ENCODE results near the gene TASP1.

The TASP1 gene

DNA sequence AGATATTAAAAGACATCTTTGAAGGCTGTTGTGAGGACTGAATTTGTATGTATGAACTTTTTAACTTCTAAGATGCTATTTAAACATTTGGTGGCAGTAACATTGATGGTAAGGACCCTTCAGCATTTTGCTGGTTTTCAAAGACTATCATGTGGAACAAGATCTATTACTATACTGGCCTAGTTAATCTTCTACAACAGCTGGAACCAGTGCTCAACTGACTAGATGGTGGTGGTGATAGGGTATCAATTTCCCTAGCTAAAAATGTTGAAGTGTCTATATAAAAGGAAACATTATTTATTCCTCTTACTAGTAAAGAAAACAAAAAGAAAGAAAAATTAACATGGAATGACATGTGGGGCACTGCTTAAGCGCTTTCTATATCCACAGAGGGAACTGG is 195.7 kb downstream of the TASP1 start:
- no peak for DNase-seq (ENCODE audit: low read depth in 2 of 2)

DNA sequence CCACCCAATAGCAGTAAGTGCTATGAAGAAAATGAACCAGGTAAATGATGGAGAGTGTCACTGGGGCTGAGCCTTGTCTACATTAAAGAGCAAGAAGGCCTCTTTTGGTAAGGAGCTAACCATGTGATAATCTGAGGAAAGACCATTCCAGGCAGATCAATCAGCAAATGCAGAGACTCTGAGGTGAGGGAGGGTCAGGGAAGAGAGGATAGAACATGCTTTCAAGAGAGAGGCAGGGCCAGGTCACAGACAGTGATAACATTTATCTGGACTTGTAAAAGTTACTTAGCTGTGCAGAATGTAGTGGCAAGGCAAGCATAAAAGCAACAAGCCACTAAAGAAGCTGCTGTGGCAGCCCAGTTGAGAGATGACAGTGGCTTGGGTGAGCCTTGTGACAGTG is 197.3 kb downstream of the TASP1 start:
- no peak for DNase-seq (ENCODE audit: low read depth in 2 of 2)

- no peak for DNase-seq (ENCODE audit: low read depth in 2 of 2)
Measured at GRCh38 chr20:13436530-13436929, 202.2 kb downstream of the TASP1 start.

GRCh38 chr20:13432126-13432525 is 206.6 kb downstream of the TASP1 start:
- no peak for DNase-seq (ENCODE audit: low read depth in 2 of 2)

DNA sequence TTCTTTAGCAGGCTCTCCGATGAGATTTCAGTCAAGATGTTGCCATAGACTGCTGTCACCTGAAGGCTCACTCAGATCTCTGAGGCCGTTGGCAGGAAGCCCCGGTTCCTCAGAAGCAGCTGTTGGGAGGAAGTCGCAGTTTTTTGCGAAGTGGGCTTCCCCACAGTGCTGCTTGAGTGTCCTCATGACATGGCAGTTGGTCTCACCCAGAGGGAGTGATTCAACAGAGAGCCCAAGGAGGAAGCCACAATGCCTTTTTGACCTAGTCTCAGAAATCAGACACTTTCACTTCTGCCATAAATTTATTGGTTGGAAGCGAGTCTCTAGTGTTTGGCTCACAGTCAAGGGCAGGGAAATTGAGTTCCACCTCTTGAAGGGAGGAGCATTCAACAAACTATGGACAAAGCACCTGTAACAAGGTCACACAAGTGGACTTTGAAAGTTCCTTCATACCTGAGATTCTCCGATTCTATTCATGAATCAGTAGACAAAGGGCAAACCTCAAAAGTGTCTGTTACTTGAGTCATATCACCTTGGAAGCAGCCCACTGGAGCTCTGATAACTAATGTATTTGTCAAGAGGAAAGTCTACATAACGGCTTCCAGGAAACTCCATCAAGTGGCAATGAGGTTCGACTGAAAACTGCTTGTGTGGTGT is 208.3 kb downstream of the TASP1 start:
- DNase-seq (ENCODE audit: low read depth in 2 of 2), result no peak

- DNase-seq (ENCODE audit: low read depth in 2 of 2), result no peak
Measured at GRCh38 chr20:13428684-13429083, 210.0 kb downstream of the TASP1 start.

- DNase-seq (ENCODE audit: low read depth in 2 of 2), result no peak
Measured at GRCh38 chr20:13426870-13427269, 211.9 kb downstream of the TASP1 start.

GRCh38 chr20:13425381-13426135 is 213.2 kb downstream of the TASP1 start:
- DNase-seq (ENCODE audit: low read depth in 2 of 2), result peak; percentile 8 to 12

DNA sequence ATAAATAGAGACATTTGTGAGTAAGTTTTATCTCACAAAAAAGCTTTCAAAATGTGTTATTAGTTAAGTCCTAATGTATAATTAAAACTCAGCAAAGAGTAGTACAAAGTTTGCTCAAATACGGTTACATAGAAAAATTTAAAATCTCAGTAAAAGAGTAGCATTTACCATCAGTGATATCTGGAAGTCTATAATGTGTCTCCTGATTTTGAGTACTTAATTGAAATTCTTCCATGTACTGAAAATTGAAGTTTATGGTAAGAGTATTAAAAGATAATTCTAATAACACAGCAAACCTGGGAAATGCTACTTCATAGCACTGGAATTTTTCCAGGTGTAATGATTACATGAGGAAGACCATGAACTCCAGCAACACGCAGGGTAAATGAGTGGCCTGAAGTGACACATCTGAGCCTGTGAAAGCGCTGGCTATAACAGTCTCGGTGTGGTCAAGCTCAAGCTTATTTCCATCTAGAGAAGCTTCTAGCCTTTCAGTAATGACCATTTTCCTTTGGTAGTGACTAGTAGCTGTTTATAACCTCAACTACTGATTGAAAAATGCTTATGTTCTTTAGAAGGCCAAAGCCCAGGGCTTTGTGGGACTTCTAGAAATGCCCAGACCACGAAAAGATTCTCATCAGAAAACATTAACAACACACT is 214.4 kb downstream of the TASP1 start:
- no peak for DNase-seq (ENCODE audit: low read depth in 2 of 2)

- no peak for DNase-seq (ENCODE audit: low read depth in 2 of 2)
Measured at GRCh38 chr20:13423472-13424173, 215.1 kb downstream of the TASP1 start.

DNA sequence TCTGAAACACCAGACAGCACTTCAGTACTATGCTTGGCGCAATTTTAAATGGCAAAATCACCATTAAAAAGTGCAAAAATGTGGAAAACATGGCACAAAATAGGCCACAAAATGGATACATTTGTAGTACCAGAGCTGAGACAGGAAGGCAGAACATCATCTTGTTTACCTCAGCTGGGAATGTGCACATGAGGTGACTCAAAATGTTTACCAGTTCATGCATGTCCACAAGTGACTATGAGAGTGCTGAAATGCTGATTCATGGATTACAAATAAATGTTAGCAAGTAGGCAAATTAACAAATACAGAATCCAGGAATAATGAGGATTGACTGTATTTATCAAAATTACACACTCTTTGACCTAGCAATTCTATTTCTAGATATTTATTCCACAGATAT is 216.1 kb downstream of the TASP1 start:
- no peak for DNase-seq (ENCODE audit: low read depth in 2 of 2)

GRCh38 chr20:13420625-13421024 is 218.1 kb downstream of the TASP1 start:
- no peak for DNase-seq (ENCODE audit: low read depth in 2 of 2)

GRCh38 chr20:13419477-13419876 is 219.3 kb downstream of the TASP1 start:
- no peak for DNase-seq (ENCODE audit: low read depth in 2 of 2)

- no peak for DNase-seq (ENCODE audit: low read depth in 2 of 2)
Measured at GRCh38 chr20:13418263-13419229, 220.2 kb downstream of the TASP1 start.

DNA sequence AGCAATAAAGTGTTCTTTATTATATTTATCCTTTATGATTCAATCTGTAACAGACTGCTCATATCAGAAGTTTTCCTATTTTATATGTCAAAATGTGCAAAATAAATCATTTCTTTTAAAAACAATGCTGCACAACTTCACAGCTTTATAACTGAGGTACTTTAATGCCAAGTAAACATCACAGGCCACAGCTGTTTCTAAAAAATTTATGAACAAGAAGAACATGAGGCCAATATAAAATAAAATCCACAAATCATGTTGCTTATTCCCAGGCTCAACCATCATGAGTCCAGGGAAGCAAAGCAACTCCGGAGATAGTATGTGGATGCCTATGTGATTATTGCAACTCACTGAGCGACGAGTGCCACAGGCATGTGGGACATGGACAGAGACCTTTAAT is 222.2 kb downstream of the TASP1 start:
- no peak for DNase-seq (ENCODE audit: low read depth in 2 of 2)

GRCh38 chr20:13412806-13413445 is 225.8 kb downstream of the TASP1 start:
- DNase-seq (ENCODE audit: low read depth in 2 of 2), result no peak

DNA sequence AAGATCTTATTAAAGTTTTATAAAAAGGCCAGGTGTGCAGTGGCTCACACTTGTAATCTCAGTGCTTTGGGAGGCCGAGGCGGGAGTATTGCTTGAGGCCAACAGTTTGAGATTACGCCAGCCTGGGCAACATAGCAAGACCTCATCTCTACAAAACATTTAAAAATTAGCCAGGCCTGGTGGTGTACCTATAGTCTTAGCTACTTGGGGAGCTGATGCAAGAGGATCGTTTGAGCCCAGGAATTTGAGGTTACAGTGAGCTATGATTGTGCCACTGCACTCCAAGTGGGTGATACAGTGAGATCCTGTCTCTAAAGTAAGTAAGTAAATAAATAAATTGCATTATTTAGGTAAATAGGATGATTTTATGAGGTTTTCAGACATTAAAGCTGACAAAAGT is 234.4 kb downstream of the TASP1 start:
- no peak for DNase-seq (ENCODE audit: low read depth in 2 of 2)

DNA sequence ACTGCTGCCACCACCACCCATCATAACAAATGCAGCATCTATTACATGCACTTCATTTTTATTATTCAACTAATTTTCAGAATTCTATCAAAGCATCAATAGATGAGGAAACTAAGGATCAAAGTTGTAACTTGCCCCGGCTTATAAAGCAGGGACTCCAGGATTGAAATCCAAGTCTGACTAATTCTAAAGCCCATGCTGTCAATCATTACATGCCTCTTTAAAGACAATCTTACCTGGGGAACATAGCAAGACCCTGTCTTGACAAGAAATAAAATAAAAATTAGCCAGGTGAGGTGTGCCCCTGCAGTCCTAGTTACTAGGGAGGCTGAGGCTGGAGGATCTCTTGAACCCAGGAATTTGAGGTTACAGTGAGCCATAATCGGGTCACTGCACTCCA is 235.3 kb downstream of the TASP1 start:
- no peak for DNase-seq (ENCODE audit: low read depth in 2 of 2)

GRCh38 chr20:13402986-13403385 is 235.7 kb downstream of the TASP1 start:
- no peak for DNase-seq (ENCODE audit: low read depth in 2 of 2)

DNA sequence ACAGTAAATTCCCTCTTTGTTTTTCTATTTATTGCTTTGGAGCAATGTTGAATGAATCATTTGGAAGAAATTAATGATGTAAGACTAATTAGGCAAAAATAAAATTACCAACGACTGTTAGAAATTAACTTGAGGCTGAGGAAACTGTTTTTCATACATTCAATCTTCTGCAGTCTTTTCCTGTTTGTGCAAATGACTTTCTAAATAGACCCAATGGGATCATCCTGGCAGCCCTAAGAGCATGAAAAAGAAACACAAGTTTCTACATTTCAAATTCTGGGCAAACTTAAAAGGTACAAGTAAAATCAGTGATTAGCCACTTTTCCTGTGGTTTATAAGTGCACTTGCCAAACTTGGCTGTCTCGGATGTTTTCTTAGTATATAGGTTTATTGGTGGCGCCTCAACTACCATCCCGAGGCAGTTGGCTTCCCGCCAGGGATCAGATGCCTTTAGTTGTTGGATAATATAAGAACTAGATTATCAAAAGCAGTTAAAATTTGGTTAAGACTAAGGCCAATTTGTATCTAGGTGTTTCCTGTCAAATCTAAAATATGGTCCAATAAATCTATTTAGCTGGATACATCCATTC is 236.5 kb downstream of the TASP1 start:
- DNase-seq (ENCODE audit: low read depth in 2 of 2), result no peak

Measured in fibroblast of skin of left quadriceps (primary cell).